HepG2 (cell line): ENCODE measurements around the gene ZSCAN26. TPM values are rescaled to one million over a fixed set of nuclear protein-coding genes. Genes with fewer than 3 reads are reported as not detected.

Experiments used
- AFF4 ChIP-seq: sonication (generic); formaldehyde crosslinking; IDR thresholded peaks from 2 replicates; pipeline ENCODE4 v1.4.0; 2020; ENCODE audit warnings: missing genetic modification reagents
- CBX2 ChIP-seq, 2 experiments: fragments of 200-600 bp in 1 of 2; sonication (generic); formaldehyde crosslinking in 1 of 2; IDR thresholded peaks; 2 replicates each; pipeline versions ENCODE4 v1.7.0 to v1.8.1; 2018 to 2022; ENCODE audit warnings: low read depth in 2 of 2, low read length in 1 of 2, mild to moderate bottlenecking in 1 of 2, missing genetic modification reagents in 1 of 2
- FOSL2 ChIP-seq: sonication (generic); formaldehyde crosslinking; IDR thresholded peaks from 2 replicates; pipeline ENCODE4 v1.4.0; 2020; ENCODE audit warnings: missing genetic modification reagents
- GATAD2A ChIP-seq: IDR thresholded peaks from 2 replicates; pipeline ENCODE4 v1.6.1; 2016
- NKX3-1 ChIP-seq: sonication (generic); formaldehyde crosslinking; IDR thresholded peaks from 2 replicates; pipeline ENCODE4 v1.5.0; 2020; ENCODE audit warnings: missing genetic modification reagents
- NPAS2 ChIP-seq: sonication (generic); formaldehyde crosslinking; IDR thresholded peaks from 2 replicates; pipeline ENCODE4 v1.8.0; 2022; ENCODE audit warnings: mild to moderate bottlenecking, missing genetic modification reagents, borderline replicate concordance
- NR1H2 ChIP-seq: sonication (generic); formaldehyde crosslinking; IDR thresholded peaks from 2 replicates; pipeline ENCODE4 v1.8.1; 2022; ENCODE audit warnings: low read depth, missing genetic modification reagents, borderline replicate concordance
- POGK ChIP-seq: sonication (generic); formaldehyde crosslinking; conservative IDR thresholded peaks from 2 replicates; pipeline ENCODE4 v1.8.0; 2022; ENCODE audit warnings: mild to moderate bottlenecking, moderate library complexity, missing genetic modification reagents
- TCF12 ChIP-seq, 2 experiments: fragments of 450-650 bp in 1 of 2; sonication (generic) in 1 of 2; formaldehyde crosslinking in 1 of 2; IDR thresholded peaks; 2 replicates each; pipeline versions ENCODE4 v1.6.1 to v1.8.0; 2017 to 2022; ENCODE audit warnings: antibody characterized with exemption in 1 of 2, mild to moderate bottlenecking in 1 of 2, missing genetic modification reagents in 1 of 2, moderate library complexity in 1 of 2
- TEAD2 ChIP-seq: sonication (generic); formaldehyde crosslinking; IDR thresholded peaks from 2 replicates; pipeline ENCODE4 v1.9.0; 2021; ENCODE audit warnings: missing genetic modification reagents
- TRIM24 ChIP-seq: sonication (generic); formaldehyde crosslinking; IDR thresholded peaks from 2 replicates; pipeline ENCODE4 v1.8.0; 2022; ENCODE audit warnings: mild to moderate bottlenecking, missing genetic modification reagents
- ZNF317 ChIP-seq: sonication (generic); formaldehyde crosslinking; IDR thresholded peaks from 2 replicates; pipeline ENCODE4 v1.5.0; 2020; ENCODE audit warnings: mild to moderate bottlenecking, missing genetic modification reagents
- ZNF451 ChIP-seq: sonication (generic); formaldehyde crosslinking; IDR thresholded peaks from 2 replicates; pipeline ENCODE4 v1.5.0; 2020; ENCODE audit warnings: mild to moderate bottlenecking, missing genetic modification reagents
- ZNF710 ChIP-seq: sonication (generic); formaldehyde crosslinking; IDR thresholded peaks from 2 replicates; pipeline ENCODE4 v1.5.0; 2020; ENCODE audit warnings: mild to moderate bottlenecking, missing genetic modification reagents, borderline replicate concordance
- ZSCAN30 ChIP-seq: sonication (generic); formaldehyde crosslinking; IDR thresholded peaks from 2 replicates; pipeline ENCODE4 v1.5.0; 2020; ENCODE audit warnings: mild to moderate bottlenecking, missing genetic modification reagents
- polyA plus RNA-seq, 8 experiments: library from polyadenylated mRNA; depleted of rRNA in 3 of 8; stranded (reverse) in 7 of 8; unstranded in 1 of 8; fragments of >200 nt; fragmentation: Illumina TruSeq in 4 of 8; extraction: Trizol in 4 of 8; gene quantifications; 2 replicates each; pipeline versions ENCODE4 v1.2.1 to v1.2.3, GENCODE V29; 2011 to 2016; ENCODE audit warnings: low read depth in 4 of 8, missing spikeins in 1 of 8, mixed read lengths in 1 of 8; ENCODE audit not compliant: insufficient read depth in 1 of 8
- total RNA-seq, 5 experiments: library from RNA; depleted of rRNA; stranded (reverse); fragments of >200 nt; fragmentation: Illumina TruSeq; extraction: Trizol; gene quantifications; 2 replicates each; pipeline ENCODE4 v1.2.3, GENCODE V29; 2016; ENCODE audit warnings: low read depth in 1 of 5
- TF ChIP-seq, protein P1 (sequence below): sonication (generic); formaldehyde crosslinking; IDR thresholded peaks from 2 replicates; pipeline ENCODE4 v1.4.0; 2020; ENCODE audit warnings: missing genetic modification reagents

ZSCAN26 gene
- total and polyA plus RNA-seq, 2 of the 13 experiments (the other 11 are each of a cell fraction or from before 2014, with no cell fraction given) = 12.0 to 15.6 TPM

DNA sequence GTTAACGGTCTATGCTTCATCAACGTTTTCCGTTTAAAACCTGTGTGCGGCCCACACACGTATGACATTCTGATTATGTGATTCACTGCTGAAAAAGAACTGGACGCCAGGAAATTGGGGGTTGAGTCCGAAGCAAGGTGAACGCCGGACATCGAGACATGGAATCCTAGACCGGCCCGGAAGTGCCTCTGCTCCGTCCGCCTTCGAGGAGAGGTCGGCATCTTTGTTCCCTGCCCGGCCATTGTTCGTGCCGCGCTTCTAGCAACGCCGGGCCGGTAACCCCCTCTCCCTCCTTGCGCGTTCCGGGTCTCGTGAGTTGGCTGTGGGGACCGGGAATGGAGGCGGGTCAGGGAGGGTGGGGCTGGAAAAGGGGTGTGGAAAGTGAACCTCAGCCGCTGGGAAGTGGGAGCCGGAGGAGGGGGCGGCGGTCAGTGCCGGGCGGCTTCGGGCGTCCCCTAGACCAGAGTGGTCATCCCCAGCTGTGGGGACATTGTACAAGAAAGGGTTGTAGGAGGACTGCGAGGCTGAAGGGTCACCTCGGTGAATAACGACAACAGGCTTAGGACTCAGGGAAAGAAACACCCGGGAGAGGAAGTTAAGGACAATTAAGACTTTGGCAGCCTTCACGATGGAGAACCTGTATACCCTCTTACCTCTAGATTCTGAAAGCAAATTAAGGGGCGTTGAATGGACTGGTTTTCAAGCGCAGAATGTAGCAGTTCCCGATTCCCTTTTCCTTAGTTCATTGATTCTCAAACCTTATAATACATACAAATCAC, 41.7 kb upstream of the ZSCAN26 start, which contains the start of gene ZSCAN9 (continued):
- no peak for TF ChIP-seq TEAD2
- TF ChIP-seq ZNF710 (CRISPR knock-in tag) = peak; percentile 75; the same call in 1 of the 2 replicates
- TF ChIP-seq POGK (CRISPR knock-in tag) = peak; percentile 90
- TF ChIP-seq NR1H2 (CRISPR knock-in tag) = 0 out of 2 replicates have a peak, but pooled peaks have one; percentile 46
- TF ChIP-seq NPAS2 = no peak
- TF ChIP-seq, protein P1, sequence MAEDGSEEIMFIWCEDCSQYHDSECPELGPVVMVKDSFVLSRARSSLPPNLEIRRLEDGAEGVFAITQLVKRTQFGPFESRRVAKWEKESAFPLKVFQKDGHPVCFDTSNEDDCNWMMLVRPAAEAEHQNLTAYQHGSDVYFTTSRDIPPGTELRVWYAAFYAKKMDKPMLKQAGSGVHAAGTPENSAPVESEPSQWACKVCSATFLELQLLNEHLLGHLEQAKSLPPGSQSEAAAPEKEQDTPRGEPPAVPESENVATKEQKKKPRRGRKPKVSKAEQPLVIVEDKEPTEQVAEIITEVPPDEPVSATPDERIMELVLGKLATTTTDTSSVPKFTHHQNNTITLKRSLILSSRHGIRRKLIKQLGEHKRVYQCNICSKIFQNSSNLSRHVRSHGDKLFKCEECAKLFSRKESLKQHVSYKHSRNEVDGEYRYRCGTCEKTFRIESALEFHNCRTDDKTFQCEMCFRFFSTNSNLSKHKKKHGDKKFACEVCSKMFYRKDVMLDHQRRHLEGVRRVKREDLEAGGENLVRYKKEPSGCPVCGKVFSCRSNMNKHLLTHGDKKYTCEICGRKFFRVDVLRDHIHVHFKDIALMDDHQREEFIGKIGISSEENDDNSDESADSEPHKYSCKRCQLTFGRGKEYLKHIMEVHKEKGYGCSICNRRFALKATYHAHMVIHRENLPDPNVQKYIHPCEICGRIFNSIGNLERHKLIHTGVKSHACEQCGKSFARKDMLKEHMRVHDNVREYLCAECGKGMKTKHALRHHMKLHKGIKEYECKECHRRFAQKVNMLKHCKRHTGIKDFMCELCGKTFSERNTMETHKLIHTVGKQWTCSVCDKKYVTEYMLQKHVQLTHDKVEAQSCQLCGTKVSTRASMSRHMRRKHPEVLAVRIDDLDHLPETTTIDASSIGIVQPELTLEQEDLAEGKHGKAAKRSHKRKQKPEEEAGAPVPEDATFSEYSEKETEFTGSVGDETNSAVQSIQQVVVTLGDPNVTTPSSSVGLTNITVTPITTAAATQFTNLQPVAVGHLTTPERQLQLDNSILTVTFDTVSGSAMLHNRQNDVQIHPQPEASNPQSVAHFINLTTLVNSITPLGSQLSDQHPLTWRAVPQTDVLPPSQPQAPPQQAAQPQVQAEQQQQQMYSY (CRISPR knock-in tag) = no peak
- peak; percentile 92; the same call in 1 of the 2 replicates for TF ChIP-seq ZNF451 (CRISPR knock-in tag)
- no peak for TF ChIP-seq TRIM24
- no peak for TF ChIP-seq AFF4 (CRISPR knock-in tag)
- peak; percentile 70 for TF ChIP-seq GATAD2A
- peak; percentile 86 for TF ChIP-seq ZNF317 (CRISPR knock-in tag)
- TF ChIP-seq TCF12 (IDR thresholded peaks at IDR 0.05) = no peak
- TF ChIP-seq TCF12 (CRISPR knock-in tag; IDR thresholded peaks at IDR 0.05) = peak; percentile 90; the same call in 1 of the 2 replicates
- TF ChIP-seq FOSL2 = peak; percentile 67
- no peak for TF ChIP-seq CBX2 (IDR thresholded peaks at IDR 0.05; ENCODE audit: low read depth, low read length)
- peak; percentile 92; the same call in 1 of the 2 replicates for TF ChIP-seq CBX2 (CRISPR knock-in tag; IDR thresholded peaks at IDR 0.05; ENCODE audit: low read depth)
- TF ChIP-seq NKX3-1 (CRISPR knock-in tag) = no peak
- TF ChIP-seq ZSCAN30 (CRISPR knock-in tag) = 0 out of 2 replicates have a peak, but pooled peaks have one; percentile 78
